Measurements from ENCODE around the gene B4GALT6. TPM values are rescaled to one million over a fixed set of nuclear protein-coding genes. Genes with fewer than 3 reads are reported as not detected.

Gene B4GALT6
- total RNA-seq, 1 donor from 2014 or later, result 28.7 TPM

- no peak overlapping the region for H3K4me3 ChIP-seq (ENCODE audit: low read depth, low read length)
- H3K27me3 ChIP-seq (ENCODE audit: control insufficient read depth, insufficient read depth, low read length), result no peaks in the 10 kb centered on the region
- no peak for DNase-seq (ENCODE audit: low read depth)
- H3K36me3 ChIP-seq (ENCODE audit: control insufficient read depth, insufficient read depth, low read length), result no peaks in the 10 kb centered on the region
- TF ChIP-seq CTCF (IDR thresholded peaks at IDR 0.05; ENCODE audit: insufficient read depth, low read length, poor library complexity, severe bottlenecking), result no peak
These were observed 105.0 kb downstream of the B4GALT6 start for GRCh38 chr18:31579375-31579774.

GRCh38 chr18:31578126-31578525, 106.3 kb downstream of the B4GALT6 start:
- no peak for DNase-seq (ENCODE audit: low read depth)

GRCh38 chr18:31577195-31577594, 107.2 kb downstream of the B4GALT6 start:
- H3K4me3 ChIP-seq (ENCODE audit: low read depth, low read length), result no peak overlapping the region
- no peak for DNase-seq (ENCODE audit: low read depth)
- no peaks in the 10 kb centered on the region for H3K27me3 ChIP-seq (ENCODE audit: control insufficient read depth, insufficient read depth, low read length)
- no peaks in the 10 kb centered on the region for H3K36me3 ChIP-seq (ENCODE audit: control insufficient read depth, insufficient read depth, low read length)
- no peak for TF ChIP-seq CTCF (IDR thresholded peaks at IDR 0.05; ENCODE audit: insufficient read depth, low read length, poor library complexity, severe bottlenecking)

More at GRCh38 chr18:31578126-31578525, 106.3 kb downstream of the B4GALT6 start:
- no peak for TF ChIP-seq CTCF (IDR thresholded peaks at IDR 0.05; ENCODE audit: insufficient read depth, low read length, poor library complexity, severe bottlenecking)
- no peaks in the 10 kb centered on the region for H3K36me3 ChIP-seq (ENCODE audit: control insufficient read depth, insufficient read depth, low read length)
- H3K4me3 ChIP-seq (ENCODE audit: low read depth, low read length), result no peak overlapping the region
- no peaks in the 10 kb centered on the region for H3K27me3 ChIP-seq (ENCODE audit: control insufficient read depth, insufficient read depth, low read length)

- Histone ChIP-seq H3K27me3 (ENCODE audit: control insufficient read depth, insufficient read depth, low read length) (no peaks in the 10 kb centered on the region), H3K4me3 (ENCODE audit: low read depth, low read length) (no peak overlapping the region), H3K36me3 (ENCODE audit: control insufficient read depth, insufficient read depth, low read length) (no peaks in the 10 kb centered on the region)
- no peak for DNase-seq (ENCODE audit: low read depth)
- no peak for TF ChIP-seq CTCF (IDR thresholded peaks at IDR 0.05; ENCODE audit: insufficient read depth, low read length, poor library complexity, severe bottlenecking)
These were observed 107.7 kb downstream of the B4GALT6 start for GRCh38 chr18:31576670-31577069.

- DNase-seq (ENCODE audit: low read depth), result no peak
- Histone ChIP-seq H3K4me3 (ENCODE audit: low read depth, low read length) (no peak overlapping the region), H3K36me3 (ENCODE audit: control insufficient read depth, insufficient read depth, low read length) (no peaks in the 10 kb centered on the region), H3K27me3 (ENCODE audit: control insufficient read depth, insufficient read depth, low read length) (no peaks in the 10 kb centered on the region)
- TF ChIP-seq CTCF (IDR thresholded peaks at IDR 0.05; ENCODE audit: insufficient read depth, low read length, poor library complexity, severe bottlenecking), result no peak
These were observed 108.7 kb downstream of the B4GALT6 start for GRCh38 chr18:31575515-31576257.

- Histone ChIP-seq H3K4me3 (ENCODE audit: low read depth, low read length) (no peak overlapping the region), H3K36me3 (ENCODE audit: control insufficient read depth, insufficient read depth, low read length) (no peaks in the 10 kb centered on the region), H3K27me3 (ENCODE audit: control insufficient read depth, insufficient read depth, low read length) (no peaks in the 10 kb centered on the region)
- no peak for TF ChIP-seq CTCF (IDR thresholded peaks at IDR 0.05; ENCODE audit: insufficient read depth, low read length, poor library complexity, severe bottlenecking)
- no peak for DNase-seq (ENCODE audit: low read depth)
These were observed 110.0 kb downstream of the B4GALT6 start for GRCh38 chr18:31574359-31574758.

Measured in kidney epithelial cell (primary cell).